Activated T-helper 9 cell treated with anti-CD3 and anti-CD28 coated beads, Interleukin-2, amount 50 U/mL, for 16 hours (primary cell): ENCODE results near the gene PPAN.

Source experiments
- DNase-seq: peaks from one replicate; pipeline ENCODE4 v3.0.0-alpha.2; 2020; ENCODE audit warnings: low read depth

PPAN gene, protein sequence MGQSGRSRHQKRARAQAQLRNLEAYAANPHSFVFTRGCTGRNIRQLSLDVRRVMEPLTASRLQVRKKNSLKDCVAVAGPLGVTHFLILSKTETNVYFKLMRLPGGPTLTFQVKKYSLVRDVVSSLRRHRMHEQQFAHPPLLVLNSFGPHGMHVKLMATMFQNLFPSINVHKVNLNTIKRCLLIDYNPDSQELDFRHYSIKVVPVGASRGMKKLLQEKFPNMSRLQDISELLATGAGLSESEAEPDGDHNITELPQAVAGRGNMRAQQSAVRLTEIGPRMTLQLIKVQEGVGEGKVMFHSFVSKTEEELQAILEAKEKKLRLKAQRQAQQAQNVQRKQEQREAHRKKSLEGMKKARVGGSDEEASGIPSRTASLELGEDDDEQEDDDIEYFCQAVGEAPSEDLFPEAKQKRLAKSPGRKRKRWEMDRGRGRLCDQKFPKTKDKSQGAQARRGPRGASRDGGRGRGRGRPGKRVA

DNA sequence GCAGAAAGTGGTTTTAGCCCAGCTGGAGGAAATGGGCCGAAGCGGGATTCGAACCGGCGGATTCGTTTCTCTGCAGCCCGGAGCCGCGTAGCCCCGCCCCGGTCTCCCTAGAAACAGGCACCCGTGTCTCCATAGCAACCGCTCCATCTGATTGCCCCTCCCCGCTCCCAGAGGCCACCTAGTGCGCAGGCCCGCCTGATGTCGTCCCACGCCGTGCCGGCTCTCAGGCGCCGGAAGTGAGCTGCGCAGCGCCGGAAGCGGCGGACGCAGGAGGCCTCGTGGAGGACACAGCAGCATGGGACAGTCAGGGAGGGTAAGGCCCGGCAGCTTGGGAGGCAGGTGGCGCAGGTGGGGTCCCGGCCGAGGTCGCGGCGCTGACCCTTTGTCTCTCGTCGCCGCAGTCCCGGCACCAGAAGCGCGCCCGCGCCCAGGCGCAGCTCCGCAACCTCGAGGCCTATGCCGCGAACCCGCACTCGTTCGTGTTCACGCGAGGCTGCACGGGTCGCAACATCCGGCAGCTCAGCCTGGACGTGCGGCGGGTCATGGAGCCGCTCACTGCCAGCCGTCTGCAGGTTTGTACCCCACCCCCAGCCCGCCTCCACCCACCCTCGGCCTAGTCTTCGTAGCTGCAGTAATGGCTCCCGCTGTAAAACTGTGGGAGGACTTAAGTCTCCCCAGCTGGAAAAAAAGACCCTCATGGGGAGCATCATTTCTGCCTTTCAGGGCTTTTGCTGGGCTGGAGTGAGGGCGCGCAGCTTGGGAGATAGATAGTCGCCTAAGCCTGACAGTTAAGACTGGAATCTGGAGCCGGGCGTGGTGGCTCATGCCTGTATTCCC lies at the start of gene PPAN:
PPAN (plus strand) TSS at position 263 of the 837 bp plus-strand sequence; CDS start at position 296, 33 bp downstream.
- peak; percentile 94 for DNase-seq

DNA sequence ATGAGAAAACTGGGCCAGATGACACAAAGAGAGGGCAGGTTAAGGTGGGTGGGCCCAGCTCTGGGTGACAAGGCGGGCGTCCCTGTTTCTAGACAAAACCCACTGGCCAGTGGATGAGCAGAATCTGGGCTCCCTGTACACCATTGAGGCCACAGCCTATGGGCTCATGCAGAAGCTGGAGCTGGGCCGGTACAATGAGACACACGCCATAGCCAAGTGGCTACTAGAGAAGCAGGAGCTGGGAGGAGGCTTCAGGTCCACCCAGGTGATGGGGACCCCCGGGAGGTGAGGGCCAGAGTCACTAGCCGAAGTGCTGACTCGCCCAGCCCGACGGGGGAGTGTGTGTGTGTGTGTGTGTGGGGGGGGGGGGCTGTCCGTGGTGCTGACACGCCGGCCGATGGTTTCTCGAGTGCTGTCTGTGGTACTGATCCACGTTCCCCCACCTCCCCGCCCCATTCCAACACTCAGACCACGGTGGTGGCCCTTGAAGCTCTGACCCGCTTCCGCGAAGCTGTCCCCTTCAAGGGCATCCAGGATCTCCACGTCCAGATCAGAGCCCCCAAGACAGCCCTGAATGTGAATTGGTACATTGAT lies 44.3 kb upstream of the PPAN start:
- no peak for DNase-seq

DNA sequence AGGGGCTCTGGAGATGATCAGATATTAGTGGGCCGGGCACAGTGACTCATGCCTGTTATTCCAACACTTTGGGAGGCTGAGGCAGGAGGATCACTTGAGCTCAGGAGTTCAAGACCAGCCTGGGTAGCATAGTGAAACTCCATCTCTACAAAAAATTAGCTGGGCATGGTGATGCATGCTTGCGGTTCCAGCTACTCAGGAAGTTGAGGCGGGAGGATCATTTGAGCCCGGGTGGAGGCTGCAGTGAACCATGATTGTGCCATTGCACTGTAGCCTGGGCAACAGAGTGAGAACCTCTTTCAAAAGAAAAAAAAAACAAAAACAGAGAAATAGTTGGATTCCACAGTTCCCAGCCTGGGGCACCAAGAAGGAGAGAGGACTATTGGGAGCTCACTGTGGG lies 38.0 kb upstream of the PPAN start:
- DNase-seq: no peak

DNA sequence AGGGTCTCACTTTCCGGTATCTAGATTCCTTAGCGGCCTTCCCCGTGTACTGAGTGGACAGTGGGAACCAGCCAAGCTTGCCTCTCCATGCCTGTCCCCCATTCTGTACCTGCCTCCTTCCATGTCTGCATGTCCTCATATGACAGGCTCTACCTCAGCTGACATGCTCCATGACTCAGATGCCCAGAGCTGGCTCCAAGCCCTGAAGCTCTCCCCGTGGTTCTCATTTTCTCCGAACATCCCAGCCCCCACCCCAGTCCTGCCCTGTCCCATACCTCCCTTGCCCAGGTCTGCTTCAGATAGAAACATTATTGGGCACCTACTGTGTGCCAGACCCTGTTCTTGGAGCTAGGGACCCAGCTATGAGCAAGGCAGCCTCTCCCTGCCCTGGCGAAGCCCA lies 37.1 kb upstream of the PPAN start:
- DNase-seq: no peak

DNA sequence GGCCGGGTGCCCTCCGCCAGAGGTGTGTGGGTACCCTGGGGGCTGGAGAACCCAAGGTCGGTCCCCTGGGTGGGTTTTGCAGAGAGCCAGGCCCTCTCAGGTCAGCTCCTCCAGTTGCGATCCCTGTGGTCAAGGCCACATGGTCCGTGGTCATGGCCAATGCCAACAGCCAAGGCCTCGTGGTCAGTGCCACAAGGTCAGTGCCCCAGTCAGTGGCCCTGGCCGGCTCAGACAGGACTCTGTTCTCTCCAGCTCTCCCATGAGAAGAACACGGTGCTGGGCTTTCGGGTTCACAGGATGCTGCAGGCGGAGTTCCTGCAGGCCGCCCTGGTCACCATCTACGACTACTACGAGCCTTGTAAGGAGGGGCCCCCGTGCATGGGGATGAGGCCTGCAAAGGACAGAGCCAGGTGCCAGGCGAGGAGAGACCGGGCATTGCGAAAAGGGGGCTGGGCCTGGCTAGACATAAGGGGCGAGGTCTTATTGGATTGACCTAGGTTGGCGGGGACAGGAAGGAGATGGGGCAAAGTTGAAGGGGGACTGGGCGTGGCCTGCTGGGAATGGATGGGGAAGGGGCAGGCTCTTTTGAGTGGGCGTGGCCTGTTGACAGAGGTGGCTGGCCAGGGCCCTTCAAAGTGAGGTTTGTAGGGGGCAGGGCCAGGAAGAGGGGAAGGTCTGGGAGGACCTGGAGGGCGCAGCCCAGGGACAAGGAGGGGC lies 35.3 kb upstream of the PPAN start:
- DNase-seq: no peak

DNA sequence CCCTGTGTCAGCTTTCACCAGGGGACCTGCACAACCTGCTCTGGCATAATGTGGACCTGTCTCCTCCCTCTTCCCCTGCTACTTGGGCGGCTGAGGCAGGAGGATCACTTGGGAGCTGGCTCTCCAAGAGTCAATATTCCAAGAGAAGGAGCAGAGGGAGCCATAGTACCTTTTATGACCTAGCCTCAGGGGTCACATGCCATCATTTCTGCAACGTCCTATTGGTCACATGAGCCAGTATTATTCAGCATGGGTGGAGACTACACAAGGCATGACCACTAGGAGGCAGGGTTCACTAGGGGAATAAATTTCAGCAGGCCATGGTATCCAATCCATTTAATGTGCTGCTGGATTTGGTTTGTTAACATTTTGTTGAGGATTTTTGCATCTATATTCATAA lies 32.0 kb upstream of the PPAN start:
- no peak for DNase-seq

DNA sequence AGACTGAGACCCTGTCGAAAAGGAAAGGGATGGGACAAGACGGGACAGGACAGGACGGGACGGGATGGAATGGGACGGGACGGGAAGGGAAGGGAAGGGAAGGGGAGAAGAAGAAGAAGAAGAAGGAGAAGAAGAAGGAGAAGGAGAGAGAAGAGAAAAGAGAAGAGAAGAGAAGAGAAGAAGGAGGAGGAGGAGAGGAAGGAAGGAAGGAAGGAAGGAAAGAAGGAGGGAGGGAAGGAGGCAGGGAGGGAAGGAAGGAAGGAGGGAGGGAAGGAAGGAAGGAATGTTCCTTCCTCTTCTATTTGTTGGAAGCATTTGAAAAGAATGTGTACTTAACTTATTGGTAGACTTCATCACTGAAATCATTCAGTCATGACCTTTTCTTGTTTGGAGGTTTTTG lies 29.6 kb upstream of the PPAN start:
- no peak for DNase-seq

DNA sequence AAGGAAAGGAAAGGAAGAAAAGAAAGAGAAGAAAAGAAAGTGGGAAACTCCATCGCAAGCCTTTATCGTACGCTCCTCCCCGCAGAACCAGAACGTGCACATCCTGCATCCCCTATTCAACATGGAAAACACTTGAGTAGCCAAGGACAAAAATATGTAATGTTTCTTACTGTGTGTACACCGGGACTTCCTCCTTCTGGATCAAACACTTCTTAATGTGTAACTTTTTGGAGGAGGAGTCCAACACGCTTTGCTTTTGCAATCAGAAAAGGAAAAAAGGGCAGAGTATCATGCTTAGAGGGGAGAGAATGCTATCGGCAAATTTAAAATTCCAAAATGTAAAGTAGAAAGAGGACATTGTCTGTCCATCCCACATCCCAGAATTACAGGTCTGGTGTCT lies 27.8 kb upstream of the PPAN start:
- no peak for DNase-seq

DNA sequence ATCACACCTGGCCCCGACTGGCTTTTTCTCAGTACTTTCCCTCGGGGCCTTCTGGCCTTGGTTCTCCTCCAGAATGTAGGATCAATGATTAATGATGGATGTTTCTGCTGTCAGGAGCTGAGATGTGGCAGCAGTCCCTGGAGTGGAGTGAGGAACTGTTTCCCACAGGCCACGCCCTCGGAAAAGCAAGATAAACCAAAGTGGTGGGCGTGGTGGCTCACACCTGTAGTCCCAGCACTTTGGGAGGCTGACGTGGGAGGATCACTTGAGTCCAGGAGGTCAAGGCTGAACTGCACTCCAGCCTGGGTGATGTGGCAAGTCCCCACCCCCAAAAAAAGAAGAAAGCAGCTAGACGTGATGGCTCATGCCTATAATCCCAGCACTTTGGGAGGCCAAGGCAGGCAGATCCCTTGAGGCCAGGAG lies 27.1 kb upstream of the PPAN start:
- no peak for DNase-seq

DNA sequence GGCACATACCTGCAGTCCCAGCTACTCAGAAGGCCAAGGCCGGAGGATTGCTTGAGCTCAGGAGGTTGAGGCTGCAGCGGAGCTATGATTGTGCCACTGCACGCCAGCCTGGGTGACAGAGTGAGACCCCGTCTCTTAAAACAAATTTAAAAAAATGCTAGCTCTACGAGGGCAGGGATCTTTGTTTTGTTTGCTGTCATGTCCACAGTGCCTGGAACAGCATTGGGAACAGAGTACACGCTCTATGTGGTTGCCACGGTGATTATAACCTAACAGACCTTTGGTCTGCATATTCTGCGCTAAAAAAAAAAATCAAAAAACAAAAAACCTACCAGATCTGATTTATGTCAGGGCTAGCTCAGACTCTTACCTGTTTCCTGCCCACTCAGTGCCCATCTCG lies 22.3 kb upstream of the PPAN start:
- no peak for DNase-seq

DNA sequence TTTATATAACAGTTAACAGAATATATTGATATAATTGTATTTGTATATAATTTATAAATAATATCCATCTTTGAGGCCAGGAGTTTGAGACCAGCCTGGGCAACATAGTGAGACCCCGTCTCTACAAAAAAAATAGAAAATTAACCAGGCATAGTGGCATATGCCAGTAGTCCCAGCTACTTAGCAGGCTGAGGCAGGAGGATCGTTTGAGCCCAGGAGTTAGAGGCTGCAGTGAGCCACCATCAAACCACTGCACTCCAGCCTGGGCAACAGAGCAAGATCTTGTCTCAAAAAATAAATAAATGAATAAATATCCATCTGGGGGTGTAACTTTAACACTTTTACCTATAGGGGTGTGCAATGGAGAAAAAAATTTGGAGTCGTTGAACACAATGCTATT lies 21.4 kb upstream of the PPAN start:
- DNase-seq: no peak

DNA sequence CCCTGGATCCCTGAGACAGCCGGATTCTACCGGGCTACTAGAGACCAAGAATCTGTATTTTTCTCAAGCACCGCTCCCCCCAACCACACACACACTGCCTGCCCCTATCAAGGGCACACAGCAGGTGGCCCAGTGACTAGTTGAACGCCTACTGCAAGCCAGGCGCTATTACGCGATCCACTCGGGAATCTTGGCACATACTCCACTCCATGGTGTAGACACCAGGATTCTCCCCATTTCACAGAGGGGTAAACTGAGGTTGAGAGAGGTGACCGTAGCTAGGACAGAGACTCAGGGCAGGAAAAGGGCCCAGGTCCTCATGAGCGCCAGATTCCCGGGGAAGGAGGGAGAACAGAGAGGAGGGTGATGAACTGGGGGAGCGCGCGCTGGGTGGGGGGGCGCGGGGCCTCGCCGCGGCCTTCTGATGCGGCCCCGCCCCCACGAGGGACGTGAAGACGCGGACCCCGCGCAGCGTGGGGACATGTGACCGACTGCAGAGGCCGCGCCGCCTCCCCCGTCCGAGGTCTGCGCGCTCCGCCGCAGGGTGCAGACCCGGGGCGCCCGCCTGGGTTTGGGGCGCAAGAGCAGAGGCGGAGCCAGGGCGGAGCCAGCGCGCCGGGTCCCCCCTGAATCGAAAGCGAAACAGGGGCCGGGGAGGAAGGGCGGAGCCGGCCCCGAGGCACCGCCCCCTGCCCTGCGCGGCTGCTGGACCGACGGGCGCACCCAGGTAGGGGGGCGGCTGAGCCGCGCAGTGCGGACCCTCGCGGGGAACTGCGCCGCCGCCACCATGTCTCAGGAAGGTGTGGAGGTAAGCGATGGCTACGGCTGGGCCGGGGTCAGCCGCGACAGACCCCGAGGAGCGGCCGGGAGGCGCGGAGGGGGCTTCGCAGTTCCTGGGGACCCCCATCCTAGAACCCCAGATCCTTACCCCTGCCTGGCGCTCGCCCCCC lies 20.2 kb upstream of the PPAN start, which contains the start of gene SHFL:
SHFL (plus strand) TSS at position 677 of the 950 bp plus-strand sequence; CDS start at position 788, 111 bp downstream.
- DNase-seq: peak; percentile 74

DNA sequence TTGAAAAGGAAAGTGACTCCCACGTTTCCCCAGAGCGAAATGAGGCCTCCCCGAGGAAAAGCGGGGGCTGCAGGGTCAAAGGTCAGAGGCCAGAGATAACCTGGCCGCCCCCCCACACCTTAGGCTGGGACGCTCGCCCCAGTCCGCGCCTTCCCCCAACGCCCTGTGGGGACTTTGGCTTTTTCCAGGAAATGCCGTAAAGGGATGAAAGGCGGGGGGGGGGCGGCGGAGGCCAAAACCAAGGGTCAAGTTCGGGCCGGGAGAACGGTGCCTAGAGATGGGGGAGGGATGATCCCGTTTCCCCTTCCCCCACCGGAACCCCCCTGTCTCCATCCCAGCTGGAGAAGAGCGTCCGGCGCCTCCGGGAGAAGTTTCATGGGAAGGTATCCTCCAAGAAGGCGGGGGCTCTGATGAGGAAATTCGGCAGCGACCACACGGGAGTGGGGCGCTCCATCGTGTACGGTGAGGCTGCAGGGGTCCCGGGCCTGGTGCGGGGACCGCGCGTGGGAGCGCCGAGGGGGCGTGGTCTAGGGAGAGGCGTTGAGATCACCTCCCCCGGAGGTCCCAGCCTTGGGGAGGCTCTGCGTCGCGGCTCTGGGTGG lies 19.5 kb upstream of the PPAN start:
- no peak for DNase-seq

DNA sequence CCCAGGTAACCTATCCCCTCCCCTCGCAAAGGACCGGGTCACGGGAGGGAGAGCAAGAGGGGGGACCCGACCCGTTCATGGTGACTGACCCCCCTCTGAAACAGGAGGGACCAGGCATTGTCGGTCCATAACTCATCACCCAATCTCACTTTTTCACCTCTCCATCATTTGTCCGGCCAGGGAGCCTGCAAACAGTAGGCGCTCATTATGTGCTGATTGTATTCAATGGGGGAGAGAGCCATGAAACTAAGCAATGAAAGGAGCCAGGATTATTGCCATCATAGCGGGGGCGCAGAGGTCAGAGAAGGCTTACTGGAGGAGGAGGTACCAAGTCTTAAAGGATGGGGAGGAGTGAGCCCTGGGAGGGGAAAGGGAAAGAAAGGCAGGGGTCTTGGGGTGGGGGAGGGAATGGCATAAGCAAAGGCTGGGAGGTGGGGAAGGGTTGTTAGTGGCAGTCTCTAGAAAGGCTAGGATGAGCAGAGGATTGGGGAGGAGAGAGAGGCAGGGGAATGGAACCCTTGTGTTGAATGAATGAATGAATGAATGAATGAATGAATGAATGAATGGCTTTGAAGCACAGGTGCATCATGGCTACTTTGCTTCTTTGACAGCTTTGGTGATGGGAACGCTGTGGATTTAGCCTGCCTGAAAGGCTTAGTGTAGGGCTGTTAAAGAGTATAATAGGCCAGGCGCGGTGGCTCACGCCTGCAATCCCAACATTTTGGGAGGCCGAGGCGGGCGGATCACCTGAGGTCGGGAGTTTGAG lies 18.7 kb upstream of the PPAN start:
- DNase-seq: no peak

DNA sequence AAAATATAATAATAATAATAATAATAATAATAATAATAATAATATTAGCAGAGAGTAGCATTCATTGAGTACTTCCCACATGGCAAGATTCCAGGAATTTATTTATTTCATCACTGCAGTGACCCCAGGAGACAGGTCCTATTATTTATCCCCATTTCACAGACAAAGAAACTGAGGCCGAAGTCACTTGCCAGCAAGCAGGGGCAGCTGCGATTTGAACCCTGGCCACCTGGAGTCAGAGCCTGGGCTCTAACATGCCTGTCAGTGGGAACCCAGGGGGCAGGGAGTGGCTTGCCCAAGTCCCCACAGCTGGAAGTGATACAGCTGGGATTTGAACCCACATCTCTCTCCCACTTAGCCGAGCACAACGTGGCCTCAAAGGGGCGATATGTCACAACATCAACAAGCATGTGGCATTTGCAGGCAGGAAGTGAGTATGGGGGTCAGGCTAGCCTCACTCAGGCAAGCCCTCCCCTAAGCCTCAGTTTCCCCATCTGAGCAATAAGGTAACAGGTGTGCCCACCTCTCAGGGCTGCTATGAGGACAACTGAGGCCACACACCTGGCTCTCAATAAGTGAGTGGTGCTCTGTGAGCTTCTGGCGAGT lies 17.1 kb upstream of the PPAN start:
- DNase-seq: no peak

DNA sequence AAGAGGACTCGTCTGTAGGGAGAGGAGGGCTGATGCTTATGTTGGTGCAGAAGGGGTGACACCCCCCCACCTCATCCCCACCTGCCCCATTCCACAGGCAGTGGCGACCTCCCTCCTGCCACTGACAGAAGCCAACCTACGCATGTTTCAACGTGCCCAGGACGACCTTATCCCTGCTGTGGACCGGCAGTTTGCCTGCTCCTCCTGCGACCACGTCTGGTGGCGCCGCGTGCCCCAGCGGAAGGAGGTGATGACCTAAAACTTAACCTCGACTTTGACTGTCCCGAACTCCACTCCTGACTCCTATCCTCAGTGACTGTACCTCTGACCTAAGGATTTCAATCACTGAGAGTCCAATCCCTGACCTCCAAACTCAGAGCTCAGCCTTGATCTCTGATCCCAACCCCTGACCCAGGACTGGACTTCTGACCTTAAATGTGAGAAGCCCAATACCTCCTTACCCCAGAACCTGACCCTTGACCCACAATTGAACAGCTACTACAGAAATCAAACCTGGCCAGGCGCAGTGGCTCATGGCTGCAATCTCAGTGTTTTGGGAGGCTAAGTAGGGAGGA lies 16.3 kb upstream of the PPAN start:
- DNase-seq: no peak

DNA sequence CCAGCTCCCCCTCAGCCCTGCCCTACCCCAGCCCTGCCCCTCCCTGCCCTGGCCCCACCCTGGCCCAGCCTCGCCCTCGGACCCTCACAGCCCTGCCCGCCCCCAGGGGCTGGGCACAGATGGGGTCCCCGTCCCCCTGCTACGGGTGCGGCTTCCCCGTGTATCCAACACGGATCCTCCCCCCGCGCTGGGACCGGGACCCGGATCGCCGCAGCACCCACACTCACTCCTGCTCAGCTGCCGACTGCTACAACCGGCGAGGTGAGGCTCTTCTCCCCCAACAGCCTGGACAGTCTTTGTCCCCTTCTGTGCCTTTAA lies 14.8 kb upstream of the PPAN start:
- no peak for DNase-seq

DNA sequence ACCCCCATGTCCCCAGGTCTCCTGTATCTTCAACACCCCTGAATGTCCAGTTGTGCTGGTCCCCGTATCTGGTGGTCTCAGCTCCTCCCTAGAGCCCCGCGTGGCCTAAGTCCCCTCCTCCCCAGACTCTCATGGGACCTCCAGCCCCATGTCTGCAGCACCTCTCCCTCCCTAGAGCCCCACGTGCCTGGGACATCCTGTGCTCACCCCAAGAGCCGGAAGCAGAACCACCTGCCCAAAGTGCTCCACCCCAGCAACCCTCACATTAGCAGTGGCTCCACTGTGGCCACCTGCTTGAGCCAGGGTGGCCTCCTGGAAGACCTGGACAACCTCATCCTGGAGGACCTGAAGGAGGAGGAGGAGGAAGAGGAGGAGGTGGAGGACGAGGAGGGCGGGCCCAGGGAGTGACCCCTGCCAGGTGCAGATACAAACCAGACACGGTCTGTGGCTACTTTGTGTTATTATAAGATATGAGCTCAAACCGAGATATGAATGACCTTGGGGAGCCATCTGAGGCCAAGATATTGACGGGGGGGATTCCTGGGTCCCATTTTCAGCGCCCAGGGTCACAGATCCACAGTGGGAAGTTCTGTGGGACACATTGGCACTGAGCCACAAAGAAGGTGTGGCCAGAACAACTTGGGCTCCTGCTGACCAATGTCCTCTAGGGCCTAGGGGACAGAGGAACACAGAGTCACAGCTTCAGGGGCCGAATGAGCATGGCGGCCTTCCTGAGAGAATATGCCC lies 14.1 kb upstream of the PPAN start:
- DNase-seq: no peak
